MCF 10A (cell line): Measurements from ENCODE around the gene CDC42EP2. TPM values are rescaled to one million over a fixed set of nuclear protein-coding genes. Genes with fewer than 3 reads are reported as not detected.
"Not testable (repeated sequence)": the region's sequence is repeated elsewhere in the genome, so short reads cannot be mapped to it uniquely, and the experiment has no call there.

Source experiments
- BruUV-seq: library from RNA; stranded (reverse); fragments of 400-500 nt; replicated peaks from 2 replicates; lab custom pipeline; 2021; lab: Mats Ljungman, UMichigan
- CTCF ChIA-PET: fragments of 300-600 bp; sonication (Branson Sonifier 250); formaldehyde crosslinking; extraction: SDS; loops from one replicate; lab custom pipeline; 2021; ENCODE audit warnings: antibody characterized with exemption, inconsistent platforms; lab: Yijun Ruan, JAX
- POLR2A ChIA-PET: fragments of 300-600, 350-650 bp; sonication (Branson Sonifier 250); formaldehyde crosslinking; extraction: SDS; loops from one replicate; lab custom pipeline; 2020; ENCODE audit warnings: antibody characterized with exemption, inconsistent platforms; lab: Yijun Ruan, JAX
- DNase-seq: peaks from one replicate; pipeline ENCODE4 v3.0.0-alpha.2; 2018; ENCODE audit not compliant: unreplicated experiment
- H3K27ac Mint-ChIP-seq: one replicate; pipeline ENCODE4 v1.8.0; 2022; ENCODE audit warnings: mild to moderate bottlenecking, low read depth, mixed read lengths; ENCODE audit not compliant: unreplicated experiment
- H3K27me3 Mint-ChIP-seq: one replicate; pipeline ENCODE4 v1.8.0; 2022; ENCODE audit warnings: mixed read lengths; ENCODE audit not compliant: insufficient read depth, unreplicated experiment
- H3K36me3 Mint-ChIP-seq: one replicate; pipeline ENCODE4 v1.8.0; 2022; ENCODE audit warnings: mild to moderate bottlenecking, moderate library complexity, mixed read lengths; ENCODE audit not compliant: insufficient read depth, unreplicated experiment
- H3K4me1 Mint-ChIP-seq: one replicate; pipeline ENCODE4 v1.8.0; 2022; ENCODE audit warnings: mixed read lengths; ENCODE audit not compliant: insufficient read depth, unreplicated experiment
- H3K4me3 Mint-ChIP-seq: one replicate; pipeline ENCODE4 v1.8.0; 2022; ENCODE audit warnings: mild to moderate bottlenecking, moderate library complexity, mixed read lengths; ENCODE audit not compliant: unreplicated experiment
- H3K9me3 Mint-ChIP-seq: one replicate; pipeline ENCODE4 v1.8.0; 2022; ENCODE audit warnings: mixed read lengths; ENCODE audit not compliant: unreplicated experiment
- CTCF ChIP-seq: fragments of 200-600 bp; IDR thresholded peaks from one replicate; pipeline ENCODE4 v1.8.0; 2022; ENCODE audit warnings: antibody characterized with exemption, mild to moderate bottlenecking; ENCODE audit not compliant: unreplicated experiment
- intact Hi-C: fragments of 100-400 bp; cut with micrococcal nuclease; formaldehyde crosslinking; loops from 2 replicates; pipeline ENCODE4 v1.14.1; 2022
- total RNA-seq: library from RNA; stranded (reverse); gene quantifications from 2 replicates; pipeline ENCODE4 v1.2.3, GENCODE V29; 2022

Gene CDC42EP2
- total RNA-seq, 1 experiment from 2014 or later = 24.5 TPM

GRCh38 chr11:65327021-65327420 is 12.4 kb downstream of the CDC42EP2 start:
- Mint-ChIP-seq H3K27me3 (no peaks in the 10 kb centered on the region), H3K27ac (no peak overlapping the region), H3K36me3 (peaks cover 27% of the 10 kb centered on the region), H3K4me3 (no peak overlapping the region), H3K9me3 (no peaks in the 10 kb centered on the region), H3K4me1 (peaks cover 7% of the 10 kb centered on the region)
- CTCF ChIA-PET = interaction anchor here (0.9 to 11.0 kb wide), 3 partner anchors 10 to 52 kb away, joined by 3 to 273 read pairs (median 13); partner anchors contain the start of gene CDC42EP2
- POLR2A ChIA-PET = interaction anchor here (1.3 to 2.2 kb wide), 2 partner anchors 10 to 52 kb away, joined by 4 to 9 read pairs; no protein-coding TSS in a partner anchor
- TF ChIP-seq CTCF = no peak
- no TSS peak for BruUV-seq
- no peak for DNase-seq
- intact Hi-C loops = no loop called here

GRCh38 chr11:65329478-65329877 is 14.8 kb downstream of the CDC42EP2 start:
- DNase-seq = no peak
- BruUV-seq = no TSS peak
- POLR2A ChIA-PET = interaction anchor here (0.6 to 2.4 kb wide), 12 partner anchors 13 to 483 kb away, joined by 3 to 32 read pairs (median 4); partner anchors contain the start of genes CDC42EP2 and POLA2
- intact Hi-C loops = no loop called here
- H3K27me3 Mint-ChIP-seq = no peaks in the 10 kb centered on the region
- H3K27ac Mint-ChIP-seq = peak overlapping the region; percentile 75
- no peak overlapping the region for H3K4me3 Mint-ChIP-seq
- CTCF ChIA-PET = interaction anchor here (0.6 to 11.0 kb wide), 31 partner anchors 9 to 452 kb away, joined by 3 to 273 read pairs (median 4); partner anchors contain the start of genes AP5B1, CDC42EP2, FRMD8 and POLA2
- peaks cover 9% of the 10 kb centered on the region for H3K4me1 Mint-ChIP-seq
- H3K9me3 Mint-ChIP-seq = no peaks in the 10 kb centered on the region
- peaks cover 12% of the 10 kb centered on the region for H3K36me3 Mint-ChIP-seq
- no peak for TF ChIP-seq CTCF

- Mint-ChIP-seq H3K36me3 (peaks cover 12% of the 10 kb centered on the region), H3K9me3 (no peaks in the 10 kb centered on the region), H3K4me1 (peaks cover 14% of the 10 kb centered on the region), H3K27ac (peak overlapping the region; percentile 75), H3K4me3 (no peak overlapping the region), H3K27me3 (no peaks in the 10 kb centered on the region)
- no TSS peak for BruUV-seq
- ChIA-PET CTCF (interaction anchor here (0.6 to 11.0 kb wide), 33 partner anchors 9 to 241 kb away, joined by 3 to 273 read pairs (median 4); partner anchors contain the start of genes CDC42EP2, FRMD8 and POLA2), POLR2A (interaction anchor here (0.8 to 2.4 kb wide), 10 partner anchors 14 to 483 kb away, joined by 3 to 32 read pairs (median 4); partner anchors contain the start of genes CDC42EP2 and POLA2)
- peak; percentile 94 for DNase-seq
- intact Hi-C loops = loop anchor here (1.0 kb wide), 3 partner anchors 13 to 105 kb away; no protein-coding TSS in a partner anchor
- peak; percentile 76 for TF ChIP-seq CTCF
Observed at GRCh38 chr11:65329944-65330403, 15.3 kb downstream of the CDC42EP2 start.

DNA sequence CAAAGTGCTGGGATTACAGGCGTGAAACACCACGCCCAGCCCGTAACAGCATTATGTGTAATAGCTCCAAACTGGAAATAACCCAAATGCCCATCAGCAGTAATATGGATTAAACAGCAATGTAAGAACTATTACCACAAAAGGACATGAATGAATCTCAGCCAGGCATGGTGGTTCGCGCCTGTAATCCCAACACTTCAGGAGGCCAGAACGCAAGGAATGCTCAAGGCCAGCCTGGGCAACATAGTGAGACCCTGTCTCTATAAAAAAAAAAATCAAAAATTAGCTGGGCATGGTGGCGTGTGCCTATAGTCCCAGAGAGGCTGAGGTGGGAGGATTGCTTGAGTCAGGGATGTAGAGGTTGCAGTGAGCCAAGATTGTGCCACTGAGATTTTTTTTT is 15.9 kb downstream of the CDC42EP2 start:
- no peak for TF ChIP-seq CTCF
- Mint-ChIP-seq H3K4me1 (peaks cover 19% of the 10 kb centered on the region), H3K36me3 (peaks cover 11% of the 10 kb centered on the region), H3K9me3 (no peaks in the 10 kb centered on the region), H3K4me3 (no peak overlapping the region), H3K27me3 (no peaks in the 10 kb centered on the region), H3K27ac (no peak overlapping the region)
- CTCF ChIA-PET = interaction anchor here (0.6 to 11.0 kb wide), 20 partner anchors 8 to 189 kb away, joined by 3 to 273 read pairs (median 4); partner anchors contain the start of genes CDC42EP2 and POLA2
- intact Hi-C loops = loop anchor here (1.0 kb wide), 3 partner anchors 13 to 105 kb away; no protein-coding TSS in a partner anchor
- DNase-seq = no peak
- POLR2A ChIA-PET = interaction anchor here (0.7 to 2.4 kb wide), 7 partner anchors 9 to 234 kb away, joined by 4 to 32 read pairs (median 5); partner anchors contain the start of genes CDC42EP2, POLA2 and VPS51
- BruUV-seq = no TSS peak

DNA sequence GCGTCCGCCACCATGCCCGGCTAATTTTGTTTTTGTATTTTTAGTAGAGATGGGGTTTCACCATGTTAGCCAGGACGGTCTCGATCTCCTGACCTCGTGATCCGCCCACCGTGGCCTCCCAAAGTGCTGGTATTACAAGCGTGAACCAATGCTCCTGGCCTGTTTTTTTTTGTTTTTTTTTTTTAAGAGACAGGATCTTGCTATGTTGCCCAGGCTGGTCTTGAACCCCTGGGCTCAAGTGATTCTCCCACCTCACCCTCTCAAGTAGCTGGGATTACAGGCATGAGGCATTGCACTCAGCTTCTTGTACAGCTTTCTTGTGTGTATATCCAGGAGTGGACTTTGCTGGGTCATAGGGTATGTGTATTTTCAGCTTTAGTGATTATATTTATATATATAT is 17.9 kb downstream of the CDC42EP2 start:
- DNase-seq, intact Hi-C loops, H3K9me3 Mint-ChIP-seq, H3K4me3 Mint-ChIP-seq, BruUV-seq, H3K27me3 Mint-ChIP-seq, H3K27ac Mint-ChIP-seq: not testable (repeated sequence)
- CTCF ChIA-PET = interaction anchor here (0.8 to 11.0 kb wide), 9 partner anchors 10 to 209 kb away, joined by 3 to 273 read pairs (median 5); partner anchors contain the start of gene CDC42EP2
- Mint-ChIP-seq H3K36me3 (peaks cover 18% of the 10 kb centered on the region), H3K4me1 (peaks cover 20% of the 10 kb centered on the region)
- POLR2A ChIA-PET = interaction anchor here (1.0 to 4.9 kb wide), 11 partner anchors 17 to 221 kb away, joined by 4 to 57 read pairs (median 9); partner anchors contain the start of genes CDC42EP2, MALAT1, POLA2 and TIGD3
